GM18868 (cell line): ENCODE results near the gene SELL.
"Not testable (repeated sequence)": the region's sequence is repeated elsewhere in the genome, so short reads cannot be mapped to it uniquely, and the experiment has no call there.

Experiments
- ATAC-seq: cut with Tn5 transposase; IDR thresholded peaks from one replicate; pipeline ENCODE4 v1.9.1; 2021; ENCODE audit warnings: mild to moderate bottlenecking, moderate library complexity; ENCODE audit not compliant: unreplicated experiment

Gene SELL

GRCh38 chr1:169711469-169712308, at the start of gene SELL:
SELL (minus strand) TSS chr1:169711620; CDS start chr1:169711498, 122 bp downstream.
- peak; percentile 77 for ATAC-seq

- no peak for ATAC-seq
Observed at GRCh38 chr1:169759038-169759437, 47.6 kb upstream of the SELL start.

- ATAC-seq = no peak
Observed at GRCh38 chr1:169753549-169753948, 42.1 kb upstream of the SELL start.

GRCh38 chr1:169750041-169750440, 38.6 kb upstream of the SELL start:
- ATAC-seq = no peak

GRCh38 chr1:169746550-169746949, 35.1 kb upstream of the SELL start:
- ATAC-seq = no peak

- no peak for ATAC-seq
Observed at GRCh38 chr1:169745015-169745861, 33.8 kb upstream of the SELL start.

GRCh38 chr1:169741666-169742394, 30.4 kb upstream of the SELL start:
- ATAC-seq = no peak

GRCh38 chr1:169739980-169740379, 28.6 kb upstream of the SELL start:
- no peak for ATAC-seq

GRCh38 chr1:169733924-169734323, 22.5 kb upstream of the SELL start, which contains the start of gene SELE:
SELE (minus strand) TSS chr1:169734079; CDS start chr1:169733612, 467 bp downstream.
- ATAC-seq = no peak

- no peak for ATAC-seq
Observed at GRCh38 chr1:169731446-169731845, 20.0 kb upstream of the SELL start.

GRCh38 chr1:169729991-169730390, 18.6 kb upstream of the SELL start:
- ATAC-seq = no peak

GRCh38 chr1:169727307-169727706, 15.9 kb upstream of the SELL start:
- ATAC-seq = no peak

GRCh38 chr1:169726851-169727250, 15.4 kb upstream of the SELL start:
- ATAC-seq = no peak

- no peak for ATAC-seq
Observed at GRCh38 chr1:169725930-169726329, 14.5 kb upstream of the SELL start.

GRCh38 chr1:169724168-169724567, 12.7 kb upstream of the SELL start:
- ATAC-seq = no peak

GRCh38 chr1:169723763-169724162, 12.3 kb upstream of the SELL start:
- no peak for ATAC-seq

GRCh38 chr1:169722779-169723178, 11.4 kb upstream of the SELL start:
- ATAC-seq = no peak

GRCh38 chr1:169715100-169715499, 3.7 kb upstream of the SELL start:
- ATAC-seq = not testable (repeated sequence)

- ATAC-seq = not testable (repeated sequence)
Observed at GRCh38 chr1:169713090-169713489, 1.7 kb upstream of the SELL start.

- no peak for ATAC-seq
Observed at GRCh38 chr1:169712309-169712631, 850 bp upstream of the SELL start.

GRCh38 chr1:169708647-169709046, 2.8 kb downstream of the SELL start:
- no peak for ATAC-seq
